Calu3 (cell line): ENCODE measurements around the gene LAS1L. TPM values are rescaled to one million over a fixed set of nuclear protein-coding genes. Genes with fewer than 3 reads are reported as not detected.

Source experiments
- BruUV-seq: library from RNA; stranded (reverse); fragments of 400-500 nt; replicated peaks from 2 replicates; lab custom pipeline; 2021; lab: Mats Ljungman, UMichigan
- CTCF ChIA-PET: fragments of 300-600 bp; sonication (Branson Sonifier 250); formaldehyde crosslinking; loops from one replicate; lab custom pipeline; 2022; ENCODE audit warnings: antibody characterized with exemption; lab: Charles Lee
- DNase-seq: peaks from one replicate; pipeline ENCODE4 v3.0.0; 2022
- H3K27ac Mint-ChIP-seq: one replicate; pipeline ENCODE4 v1.8.0; 2022; ENCODE audit warnings: mixed read lengths; ENCODE audit not compliant: unreplicated experiment
- H3K27me3 Mint-ChIP-seq: one replicate; pipeline ENCODE4 v1.8.0; 2022; ENCODE audit warnings: mixed read lengths; ENCODE audit not compliant: unreplicated experiment
- H3K36me3 Mint-ChIP-seq: one replicate; pipeline ENCODE4 v1.8.0; 2022; ENCODE audit warnings: mild to moderate bottlenecking, moderate library complexity, mixed read lengths; ENCODE audit not compliant: insufficient read depth, unreplicated experiment
- H3K4me1 Mint-ChIP-seq: one replicate; pipeline ENCODE4 v1.8.0; 2022; ENCODE audit warnings: mild to moderate bottlenecking, low read depth, mixed read lengths; ENCODE audit not compliant: unreplicated experiment
- H3K4me3 Mint-ChIP-seq: one replicate; pipeline ENCODE4 v1.8.0; 2022; ENCODE audit warnings: mild to moderate bottlenecking, low read depth, moderate library complexity, mixed read lengths; ENCODE audit not compliant: unreplicated experiment
- H3K9me3 Mint-ChIP-seq: one replicate; pipeline ENCODE4 v1.8.0; 2022; ENCODE audit warnings: low read depth, mixed read lengths; ENCODE audit not compliant: unreplicated experiment
- CTCF ChIP-seq: fragments of 200-600 bp; IDR thresholded peaks from one replicate; pipeline ENCODE4 v1.8.0; 2022; ENCODE audit warnings: antibody characterized with exemption; ENCODE audit not compliant: unreplicated experiment
- intact Hi-C: fragments of 100-400 bp; cut with micrococcal nuclease; formaldehyde crosslinking; loops from one replicate; pipeline ENCODE4 v1.10.0; 2022; ENCODE audit not compliant: unreplicated experiment
- total RNA-seq: library from RNA; stranded (reverse); gene quantifications from 2 replicates; pipeline ENCODE4 v1.2.3, GENCODE V29; 2022

LAS1L gene
- total RNA-seq, 1 experiment from 2014 or later: 55.2 TPM

- H3K36me3 Mint-ChIP-seq: peaks cover 25% of the 10 kb centered on the region
- intact Hi-C loops: no loop called here
- H3K27me3 Mint-ChIP-seq: no peaks in the 10 kb centered on the region
- H3K9me3 Mint-ChIP-seq: no peaks in the 10 kb centered on the region
- DNase-seq: no peak
- TF ChIP-seq CTCF: no peak
- H3K4me1 Mint-ChIP-seq: peaks cover 12% of the 10 kb centered on the region
- CTCF ChIA-PET: no interaction called here
- BruUV-seq: no TSS peak
- H3K27ac Mint-ChIP-seq: peak overlapping the region; percentile 35
- H3K4me3 Mint-ChIP-seq: no peak overlapping the region
Observed at GRCh38 chrX:65537229-65537628, 2.6 kb upstream of the LAS1L start.

GRCh38 chrX:65536291-65536690 is 1.7 kb upstream of the LAS1L start:
- no peak for TF ChIP-seq CTCF
- Mint-ChIP-seq H3K4me1 (peaks cover 12% of the 10 kb centered on the region), H3K9me3 (no peaks in the 10 kb centered on the region), H3K36me3 (peaks cover 30% of the 10 kb centered on the region), H3K4me3 (no peak overlapping the region), H3K27ac (no peak overlapping the region), H3K27me3 (no peaks in the 10 kb centered on the region)
- CTCF ChIA-PET: no interaction called here
- BruUV-seq: no TSS peak
- intact Hi-C loops: no loop called here
- no peak for DNase-seq

- no peak for DNase-seq
- Mint-ChIP-seq H3K4me3 (no peak overlapping the region), H3K27me3 (no peaks in the 10 kb centered on the region), H3K9me3 (no peaks in the 10 kb centered on the region), H3K27ac (no peak overlapping the region), H3K4me1 (peaks cover 12% of the 10 kb centered on the region), H3K36me3 (peaks cover 40% of the 10 kb centered on the region)
- CTCF ChIA-PET: no interaction called here
- no peak for TF ChIP-seq CTCF
- intact Hi-C loops: no loop called here
- no TSS peak for BruUV-seq
Observed at GRCh38 chrX:65532016-65532415, 2.6 kb downstream of the LAS1L start.

- no peaks in the 10 kb centered on the region for H3K27me3 Mint-ChIP-seq
- peak; percentile 58 for DNase-seq
- peak; percentile 86 for TF ChIP-seq CTCF
- intact Hi-C loops: no loop called here
- H3K9me3 Mint-ChIP-seq: no peaks in the 10 kb centered on the region
- peaks cover 12% of the 10 kb centered on the region for H3K4me1 Mint-ChIP-seq
- H3K27ac Mint-ChIP-seq: no peak overlapping the region
- CTCF ChIA-PET: no interaction called here
- no TSS peak for BruUV-seq
- peaks cover 37% of the 10 kb centered on the region for H3K36me3 Mint-ChIP-seq
- no peak overlapping the region for H3K4me3 Mint-ChIP-seq
Observed at GRCh38 chrX:65528705-65529340, 5.8 kb downstream of the LAS1L start.
